Ascending aorta (tissue), 2 donors: Measurements from ENCODE around the gene NOTCH4. TPM values are rescaled to one million over a fixed set of nuclear protein-coding genes. Genes with fewer than 3 reads are reported as not detected.

Experiments
- DNase-seq, 2 donors: peaks; one replicate each; pipeline ENCODE4 v3.0.0-alpha.2; 2019; ENCODE audit warnings: low spot score in 2 of 2
- H3K27ac ChIP-seq, 2 donors: fragments of 200-600 bp; sonication (generic); one replicate each; pipeline ENCODE4 v1.5.1; 2016 to 2017; ENCODE audit warnings: mild to moderate bottlenecking in 1 of 2
- H3K27me3 ChIP-seq: fragments of 200-600 bp; sonication (generic); one replicate; pipeline ENCODE4 v1.5.1; 2017
- H3K36me3 ChIP-seq, 2 donors: fragments of 200-600 bp; sonication (generic); one replicate each; pipeline ENCODE4 v1.5.1; 2016
- H3K4me1 ChIP-seq, 2 donors: fragments of 200-600 bp; sonication (generic); one replicate each; pipeline ENCODE4 v1.5.1; 2016 to 2017; ENCODE audit warnings: mild to moderate bottlenecking in 1 of 2
- H3K4me3 ChIP-seq, 2 donors: fragments of 200-600 bp; sonication (generic); one replicate each; pipeline ENCODE4 v1.5.1; 2016 to 2017; ENCODE audit warnings: mild to moderate bottlenecking in 1 of 2
- H3K9me3 ChIP-seq, 2 donors: fragments of 200-600 bp; sonication (generic); one replicate each; pipeline ENCODE4 v1.5.1; 2016
- intact Hi-C: fragments of 100-400 bp; cut with DNase I; formaldehyde crosslinking; loops from one replicate; pipeline ENCODE4 v1.15.1; 2023
- total RNA-seq: library from RNA; depleted of rRNA; stranded (reverse); fragments of >200 nt; gene quantifications from one replicate; pipeline ENCODE4 v1.1.0, GENCODE V29; 2016
- TF ChIP-seq, protein P1 (sequence below), 3 experiments: fragments of 200-600 bp in 2 of 3; fragments of 450-650 bp in 1 of 3; sonication (generic) in 2 of 3; IDR thresholded peaks; one replicate each; pipeline ENCODE4 v1.5.1; 2016 to 2019; ENCODE audit warnings: antibody characterized with exemption in 3 of 3, mild to moderate bottlenecking in 1 of 3, moderate library complexity in 1 of 3

NOTCH4 gene
- total RNA-seq, 1 donor from 2014 or later: 198 TPM

DNA sequence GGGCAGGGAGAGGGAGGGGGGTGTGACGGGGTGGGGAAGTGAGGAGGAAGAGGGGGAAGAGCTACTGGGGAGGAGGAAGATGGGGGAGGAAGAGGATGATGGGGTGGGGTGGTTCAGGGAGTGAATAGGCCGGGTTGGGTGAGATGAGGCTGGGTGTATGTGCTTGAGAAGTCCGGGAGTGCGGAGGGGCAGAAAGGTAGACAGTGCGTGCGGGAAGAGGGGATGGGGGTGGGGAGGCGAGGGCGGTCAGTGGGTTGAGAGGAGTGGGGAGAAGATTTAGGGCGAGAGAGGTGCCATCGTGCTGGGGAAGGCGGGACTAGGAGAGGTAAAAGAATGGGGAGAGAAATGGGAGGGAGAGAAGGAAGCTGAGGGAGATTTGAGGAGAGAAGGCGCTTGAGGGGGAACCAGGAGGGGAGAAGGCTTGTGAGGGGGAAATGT, 30.9 kb upstream of the NOTCH4 start:
- no peaks in the 10 kb centered on the region for H3K9me3 ChIP-seq
- intact Hi-C loops: loop anchor here (1.0 kb wide), 1 partner anchor 9 kb away; no protein-coding TSS in a partner anchor
- no peak for DNase-seq
- TF ChIP-seq, protein P1, sequence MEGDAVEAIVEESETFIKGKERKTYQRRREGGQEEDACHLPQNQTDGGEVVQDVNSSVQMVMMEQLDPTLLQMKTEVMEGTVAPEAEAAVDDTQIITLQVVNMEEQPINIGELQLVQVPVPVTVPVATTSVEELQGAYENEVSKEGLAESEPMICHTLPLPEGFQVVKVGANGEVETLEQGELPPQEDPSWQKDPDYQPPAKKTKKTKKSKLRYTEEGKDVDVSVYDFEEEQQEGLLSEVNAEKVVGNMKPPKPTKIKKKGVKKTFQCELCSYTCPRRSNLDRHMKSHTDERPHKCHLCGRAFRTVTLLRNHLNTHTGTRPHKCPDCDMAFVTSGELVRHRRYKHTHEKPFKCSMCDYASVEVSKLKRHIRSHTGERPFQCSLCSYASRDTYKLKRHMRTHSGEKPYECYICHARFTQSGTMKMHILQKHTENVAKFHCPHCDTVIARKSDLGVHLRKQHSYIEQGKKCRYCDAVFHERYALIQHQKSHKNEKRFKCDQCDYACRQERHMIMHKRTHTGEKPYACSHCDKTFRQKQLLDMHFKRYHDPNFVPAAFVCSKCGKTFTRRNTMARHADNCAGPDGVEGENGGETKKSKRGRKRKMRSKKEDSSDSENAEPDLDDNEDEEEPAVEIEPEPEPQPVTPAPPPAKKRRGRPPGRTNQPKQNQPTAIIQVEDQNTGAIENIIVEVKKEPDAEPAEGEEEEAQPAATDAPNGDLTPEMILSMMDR (IDR thresholded peaks at IDR 0.05): no peak
- peak overlapping the region; percentile 10 to 56 for H3K27ac ChIP-seq
- peak overlapping the region; percentile 46 to 62 for H3K4me3 ChIP-seq
- H3K36me3 ChIP-seq: no peaks in the 10 kb centered on the region
- H3K4me1 ChIP-seq: peaks cover 0 to 3% of the 10 kb centered on the region in 2 donors
- H3K27me3 ChIP-seq: no peaks in the 10 kb centered on the region

DNA sequence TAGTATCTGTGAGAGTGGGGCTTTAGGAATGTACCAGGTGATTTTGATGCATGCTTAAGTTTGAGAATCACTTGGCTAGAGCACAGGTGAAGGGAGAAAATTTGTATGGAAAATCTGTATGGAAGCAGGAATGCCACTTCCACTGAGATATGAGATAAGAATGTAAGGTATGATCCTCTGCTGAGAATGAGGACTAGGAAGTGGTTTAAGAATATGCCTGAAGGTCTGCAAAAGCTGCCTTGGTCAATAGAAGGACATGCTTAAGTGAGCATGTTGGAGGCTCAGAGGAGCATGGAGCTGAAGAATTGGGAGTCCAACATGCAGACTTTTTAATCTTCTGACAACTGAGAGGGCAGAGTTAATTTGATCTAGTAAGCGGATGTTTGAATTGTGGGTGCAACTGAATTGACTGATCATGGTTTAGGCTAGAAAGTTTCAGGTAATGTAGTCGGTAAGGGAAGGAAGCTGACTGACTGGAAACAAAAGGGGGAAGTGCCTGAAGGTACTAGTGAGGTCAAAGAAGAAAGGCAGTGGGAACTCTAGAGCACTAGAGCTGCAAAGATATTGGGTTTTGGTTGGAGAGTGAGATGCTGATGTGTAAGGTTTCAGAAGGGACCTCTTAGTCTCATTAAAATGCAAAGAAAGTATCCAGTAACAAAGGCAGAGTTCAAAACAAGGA, 28.6 kb upstream of the NOTCH4 start:
- peaks cover 0 to 3% of the 10 kb centered on the region in 2 donors for H3K4me1 ChIP-seq
- no peak overlapping the region for H3K27ac ChIP-seq
- DNase-seq: no peak
- TF ChIP-seq, protein P1 (IDR thresholded peaks at IDR 0.05): no peak
- H3K27me3 ChIP-seq: no peaks in the 10 kb centered on the region
- no peaks in the 10 kb centered on the region for H3K36me3 ChIP-seq
- no peaks in the 10 kb centered on the region for H3K9me3 ChIP-seq
- intact Hi-C loops: no loop called here
- H3K4me3 ChIP-seq: no peak overlapping the region

DNA sequence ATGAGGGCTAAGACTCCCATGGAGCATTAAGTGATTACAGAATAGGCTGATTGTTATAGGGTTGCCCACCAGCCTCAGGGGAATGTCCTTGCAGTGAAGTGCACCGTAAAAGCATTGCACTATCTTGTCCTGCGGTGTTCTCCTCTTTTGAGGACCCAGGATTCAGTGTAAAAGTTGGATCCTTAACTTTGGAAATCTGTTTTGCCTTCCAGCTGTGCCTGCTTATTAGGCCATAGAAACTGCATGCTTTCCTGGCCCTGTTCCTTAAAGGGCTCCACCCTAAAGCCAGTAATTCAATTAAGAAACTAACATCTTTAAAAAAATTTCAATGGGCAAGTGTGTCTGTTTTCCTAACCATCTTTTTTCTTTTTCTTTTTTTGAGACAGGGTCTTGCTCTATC, 25.4 kb upstream of the NOTCH4 start:
- no peak for DNase-seq
- intact Hi-C loops: loop anchor here (10.0 kb wide), 1 partner anchor 546 kb away; no protein-coding TSS in a partner anchor
- Histone ChIP-seq H3K27me3 (no peaks in the 10 kb centered on the region), H3K9me3 (no peaks in the 10 kb centered on the region), H3K4me3 (no peak overlapping the region), H3K36me3 (no peaks in the 10 kb centered on the region), H3K4me1 (peaks cover 3% of the 10 kb centered on the region in 2 donors), H3K27ac (no peak overlapping the region)
- TF ChIP-seq, protein P1 (IDR thresholded peaks at IDR 0.05): no peak

DNA sequence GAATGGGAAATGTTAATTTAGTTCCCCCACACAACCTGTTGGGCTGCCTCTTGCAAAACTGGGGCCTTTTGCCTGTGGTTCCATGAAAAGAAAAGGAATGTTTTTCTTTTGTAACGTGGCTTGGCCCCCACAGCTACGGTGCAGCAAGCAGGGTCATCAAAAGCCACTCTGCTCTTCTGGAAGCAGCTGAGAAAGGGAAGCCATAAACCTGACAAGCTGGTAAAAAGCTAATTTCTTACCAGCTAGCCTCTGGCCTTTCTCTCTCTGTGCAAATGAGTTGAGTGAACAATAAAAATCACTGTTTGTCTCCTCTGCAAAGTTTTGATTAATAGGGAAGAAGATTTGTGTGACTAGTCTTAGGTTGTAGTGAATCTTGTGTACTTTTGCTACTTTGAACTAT, 23.5 kb upstream of the NOTCH4 start:
- no peak for DNase-seq
- intact Hi-C loops: loop anchor here (10.0 kb wide), 1 partner anchor 547 kb away; no protein-coding TSS in a partner anchor

DNA sequence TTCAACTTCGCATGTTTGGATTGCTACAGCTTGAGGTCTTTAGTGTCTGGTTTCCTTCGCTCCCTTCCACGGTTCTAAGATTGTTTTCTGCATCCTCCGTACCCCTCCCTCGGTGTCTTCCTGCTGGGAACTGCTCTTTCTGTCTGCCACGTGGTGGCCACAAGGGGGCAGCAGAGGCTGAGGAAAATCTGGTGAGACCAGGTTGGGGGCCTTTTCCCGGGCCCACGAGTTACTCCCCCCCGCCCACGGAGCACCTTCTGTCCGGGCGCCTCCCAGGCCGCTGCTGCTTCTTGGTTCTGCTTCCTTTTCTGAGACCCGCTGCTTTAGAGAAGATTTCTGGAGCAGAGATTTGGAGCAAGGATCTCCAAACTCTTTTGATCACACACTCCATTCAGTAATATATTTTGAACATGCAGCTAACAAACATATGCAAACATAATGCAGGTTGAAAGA, 21.1 kb upstream of the NOTCH4 start:
- no peaks in the 10 kb centered on the region for H3K36me3 ChIP-seq
- DNase-seq: peak; percentile 23 to 89
- TF ChIP-seq, protein P1 (IDR thresholded peaks at IDR 0.05): peak; percentile 89 to 92 (median 89)
- peaks cover 3% of the 10 kb centered on the region in 2 donors for H3K4me1 ChIP-seq
- H3K9me3 ChIP-seq: no peaks in the 10 kb centered on the region
- H3K27ac ChIP-seq: peak overlapping the region; percentile 18 to 49
- no peaks in the 10 kb centered on the region for H3K27me3 ChIP-seq
- H3K4me3 ChIP-seq: peak overlapping the region in 1 of 2 donors; percentile 29
- intact Hi-C loops: loop anchor here (1.0 to 10.0 kb wide), 4 partner anchors 10 to 550 kb away; no protein-coding TSS in a partner anchor

More for the DNA sequence above, 23.5 kb upstream of the NOTCH4 start:
- H3K36me3 ChIP-seq: no peaks in the 10 kb centered on the region
- H3K9me3 ChIP-seq: no peaks in the 10 kb centered on the region
- H3K27me3 ChIP-seq: no peaks in the 10 kb centered on the region
- no peak overlapping the region for H3K27ac ChIP-seq
- no peak overlapping the region for H3K4me3 ChIP-seq
- H3K4me1 ChIP-seq: peaks cover 3% of the 10 kb centered on the region in 2 donors
- TF ChIP-seq, protein P1 (IDR thresholded peaks at IDR 0.05): no peak
